ENCODE data around the gene MOCS1. TPM values are rescaled to one million over a fixed set of nuclear protein-coding genes. Genes with fewer than 3 reads are reported as not detected.
A peak's percentile ranks its signal among the peaks of the same experiment; 100 is the strongest.
"Not testable (repeated sequence)": the region's sequence is repeated elsewhere in the genome, so short reads cannot be mapped to it uniquely, and the experiment has no call there.

The MOCS1 gene
- total RNA-seq (2014; rRNA removed; shearing (Covaris generic)), result 16.9 and 22.7 TPM in 2 replicates
- polyA plus RNA-seq (2015; cell fraction: cytosol; rRNA removed), result 17.8 and 17.9 TPM in 2 replicates
- polyA plus RNA-seq (2015; cell fraction: nucleus; rRNA removed), result 18.0 and 19.4 TPM in 2 replicates

DNA sequence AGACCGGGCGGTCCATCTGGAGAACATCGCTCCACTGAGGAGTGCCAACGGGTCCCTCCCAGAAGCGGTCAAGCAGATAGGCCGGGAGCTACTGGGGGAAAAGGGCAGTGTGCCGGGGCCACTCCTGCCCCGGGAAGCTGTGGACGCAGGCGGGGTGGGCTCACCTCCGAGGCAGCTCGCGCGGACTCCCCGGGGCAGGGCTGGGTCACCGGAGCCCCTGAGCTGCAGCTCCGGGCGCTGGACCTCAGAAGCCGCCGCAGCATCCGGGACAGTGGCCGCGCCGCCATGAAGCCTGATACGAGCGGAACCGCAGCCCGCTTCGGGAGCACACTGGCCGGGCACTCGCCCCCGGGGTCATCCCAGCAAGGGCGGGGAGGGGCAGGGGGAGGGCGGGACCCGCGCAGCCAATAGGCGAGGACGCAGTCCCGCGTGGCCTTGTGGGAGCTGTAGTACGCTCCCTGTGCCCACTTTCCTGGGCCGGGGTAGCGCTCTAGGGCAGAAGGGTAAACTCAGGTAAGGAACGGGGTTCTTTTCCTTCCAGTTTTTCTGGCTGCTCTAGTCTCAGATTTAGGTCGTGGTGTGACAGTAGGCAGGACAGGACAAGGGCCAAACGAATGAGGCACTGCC lies at the start of gene MOCS1:
MOCS1 (minus strand) TSS at position 332 of the 627 bp plus-strand sequence; CDS start at position 287, 45 bp downstream.
- peak; percentile 47 for DNase-seq (ENCODE audit: low read depth)

DNA sequence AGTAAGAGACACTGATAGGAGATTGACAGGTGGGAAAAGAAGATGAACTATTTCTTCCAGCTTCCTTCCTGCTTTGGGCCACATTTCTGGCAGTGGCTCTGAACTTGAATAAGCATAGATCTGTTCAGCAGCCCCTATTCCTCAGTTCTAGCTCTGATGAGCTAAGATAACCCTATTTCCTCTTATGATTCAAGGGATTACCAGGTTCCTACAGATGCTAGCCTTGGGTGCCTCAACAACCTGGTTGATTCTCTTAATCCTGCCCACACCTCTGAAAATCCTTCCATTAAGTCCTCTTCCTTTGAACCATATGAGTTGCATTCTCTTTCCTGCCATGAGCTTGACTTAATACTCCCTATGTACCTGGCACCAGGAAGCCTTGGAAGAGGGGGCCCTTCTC lies 49.8 kb upstream of the MOCS1 start:
- no peak for DNase-seq (ENCODE audit: low read depth)

DNA sequence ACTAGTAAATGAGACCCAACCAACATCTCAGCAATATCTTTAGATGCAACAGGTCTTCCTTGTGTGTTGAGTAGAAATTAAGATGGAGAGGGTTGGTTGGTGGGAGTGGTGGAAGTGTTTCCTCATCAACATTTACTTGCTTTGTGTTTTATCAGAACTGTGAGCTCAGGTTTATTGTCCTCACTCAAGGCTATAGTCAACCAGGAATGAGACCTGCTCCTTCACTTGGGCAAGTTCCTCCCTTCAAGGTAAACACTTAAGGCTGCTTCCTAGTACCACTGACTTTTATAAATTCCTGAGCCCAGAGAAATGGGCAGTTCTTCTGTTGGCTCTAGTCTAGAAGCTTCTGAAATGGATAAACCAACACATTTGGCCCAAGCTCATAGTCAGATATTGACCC lies 48.9 kb upstream of the MOCS1 start:
- no peak for DNase-seq (ENCODE audit: low read depth)

DNA sequence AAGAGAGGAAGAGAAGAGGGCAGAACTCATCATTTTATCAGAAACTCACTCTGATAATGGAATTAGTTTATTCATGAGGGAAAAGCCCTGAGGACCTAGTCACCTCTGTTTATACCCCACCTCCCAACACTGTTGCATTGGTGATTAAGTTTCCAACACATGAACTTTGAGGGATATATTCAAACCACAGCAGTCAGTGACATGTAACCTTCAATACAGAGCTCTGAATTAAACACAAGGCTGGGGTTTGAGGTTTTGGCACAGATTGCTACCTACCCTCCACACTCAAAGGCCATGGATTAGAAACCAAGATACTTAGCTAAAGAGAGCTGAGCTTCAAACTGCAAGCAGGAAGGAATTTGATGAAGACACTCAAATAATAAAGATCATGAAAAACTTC lies 48.5 kb upstream of the MOCS1 start:
- DNase-seq (ENCODE audit: low read depth), result no peak

DNA sequence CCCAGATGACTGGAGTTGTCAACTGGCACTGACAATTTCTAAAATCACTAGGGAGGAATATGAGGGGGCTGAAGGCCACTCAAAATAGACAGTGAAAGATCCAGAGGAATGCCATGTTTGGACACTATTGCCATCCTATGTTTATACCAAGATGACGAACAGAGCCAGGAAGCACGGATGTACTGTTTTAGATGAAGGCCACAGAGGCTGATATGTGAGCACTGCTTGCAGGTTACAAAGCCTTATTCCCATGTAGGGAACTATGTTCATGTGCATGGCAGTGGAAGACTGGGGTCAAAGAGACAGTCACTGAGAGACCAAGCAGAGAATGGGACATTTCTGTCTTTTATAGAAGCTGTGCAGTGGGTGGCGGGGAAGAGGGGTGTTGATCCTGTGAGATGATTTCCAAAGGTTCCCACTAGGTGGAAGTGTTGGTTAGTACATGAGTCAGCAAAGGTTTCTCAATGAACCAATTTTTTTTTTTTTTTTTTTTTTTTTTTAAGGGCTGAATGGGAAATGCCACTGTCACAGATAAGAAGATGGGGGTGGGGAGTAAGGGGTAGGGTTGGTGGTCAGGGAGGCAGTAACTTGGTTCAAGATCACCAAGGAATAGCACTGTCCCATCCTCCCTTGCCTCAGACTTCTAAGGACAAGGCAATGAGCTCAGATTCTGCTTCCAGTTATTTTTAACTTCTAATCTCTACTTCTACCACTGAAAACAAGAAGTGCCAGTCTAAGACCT lies 46.7 kb upstream of the MOCS1 start:
- DNase-seq (ENCODE audit: low read depth), result peak; percentile 53

DNA sequence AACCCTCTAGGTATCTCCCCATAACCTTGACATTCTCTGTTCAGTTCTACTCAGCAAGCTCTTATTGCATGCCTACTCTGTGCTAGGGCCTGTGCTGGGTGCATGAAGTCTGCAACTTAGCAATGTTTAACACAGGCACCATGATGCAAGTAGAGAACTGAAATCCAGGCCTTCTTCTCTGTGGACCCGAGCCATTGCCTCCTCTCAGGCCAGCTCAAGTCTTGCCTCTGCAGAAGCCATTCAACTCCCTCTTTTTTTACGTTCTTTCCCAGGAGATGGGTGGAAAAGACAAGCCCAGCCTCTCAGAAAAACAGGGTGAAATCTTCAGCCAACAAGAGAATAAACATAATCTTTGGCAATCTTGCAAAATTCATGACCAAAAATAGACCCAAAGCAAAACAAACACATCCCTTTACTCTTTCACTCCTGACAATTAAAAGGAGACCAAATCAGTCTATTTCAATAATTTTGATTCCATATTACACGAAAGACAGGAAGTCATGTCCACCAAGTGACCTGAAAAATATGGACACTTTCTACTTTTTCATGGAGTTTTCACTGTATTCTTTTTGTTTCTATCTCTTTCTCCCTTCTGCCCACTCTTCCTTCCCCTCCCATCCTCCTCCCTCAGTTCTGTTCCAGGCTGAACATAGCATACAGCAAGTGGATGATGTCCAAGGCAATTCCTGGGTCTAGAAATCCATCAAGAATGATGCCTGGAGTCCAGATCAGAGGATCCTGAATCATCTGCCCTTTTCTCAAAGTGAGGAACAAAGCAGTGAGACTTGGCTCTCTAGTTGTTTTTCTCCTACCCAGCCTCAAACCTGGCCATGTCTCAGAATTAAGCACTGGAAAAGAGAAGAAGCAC lies 45.4 kb upstream of the MOCS1 start:
- no peak for DNase-seq (ENCODE audit: low read depth)

DNA sequence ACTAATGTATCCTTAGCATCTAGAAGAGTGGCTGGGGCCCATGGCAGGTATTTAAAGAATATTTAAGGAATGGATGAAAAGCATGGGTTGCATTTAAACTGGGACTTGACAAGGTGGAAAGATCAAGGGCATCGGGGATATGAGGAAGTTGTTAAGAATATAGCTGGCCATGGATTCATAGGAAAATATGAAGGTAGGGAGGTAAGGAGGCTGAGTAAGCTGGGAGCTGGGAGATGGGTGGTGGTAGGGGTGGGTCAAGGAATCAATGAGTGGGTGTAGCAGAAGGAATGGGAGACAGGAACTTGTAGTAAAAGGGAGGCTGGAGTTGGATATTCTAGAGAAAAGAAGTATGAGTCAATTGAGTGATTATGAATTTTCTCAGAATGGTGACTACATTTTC lies 44.0 kb upstream of the MOCS1 start:
- no peak for DNase-seq (ENCODE audit: low read depth)

DNA sequence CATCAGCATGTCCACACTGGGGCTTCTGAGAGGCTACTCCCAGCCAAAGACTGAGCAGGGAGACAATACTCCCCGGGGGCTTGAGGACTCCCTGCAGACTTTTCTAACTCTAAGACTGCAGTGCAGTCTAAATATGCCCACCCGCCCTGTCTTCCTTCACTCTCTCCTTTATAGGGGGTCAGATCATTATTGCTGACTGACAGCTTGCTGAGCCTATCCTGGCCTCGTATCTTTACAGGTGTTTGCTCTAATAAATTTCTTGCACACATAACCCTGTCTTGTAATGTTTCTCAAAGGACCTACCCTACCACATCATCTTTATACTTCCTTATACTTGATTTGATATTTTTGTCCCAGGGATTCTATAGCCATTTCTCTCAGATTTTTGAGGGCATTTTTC lies 39.4 kb upstream of the MOCS1 start:
- no peak for DNase-seq (ENCODE audit: low read depth)

DNA sequence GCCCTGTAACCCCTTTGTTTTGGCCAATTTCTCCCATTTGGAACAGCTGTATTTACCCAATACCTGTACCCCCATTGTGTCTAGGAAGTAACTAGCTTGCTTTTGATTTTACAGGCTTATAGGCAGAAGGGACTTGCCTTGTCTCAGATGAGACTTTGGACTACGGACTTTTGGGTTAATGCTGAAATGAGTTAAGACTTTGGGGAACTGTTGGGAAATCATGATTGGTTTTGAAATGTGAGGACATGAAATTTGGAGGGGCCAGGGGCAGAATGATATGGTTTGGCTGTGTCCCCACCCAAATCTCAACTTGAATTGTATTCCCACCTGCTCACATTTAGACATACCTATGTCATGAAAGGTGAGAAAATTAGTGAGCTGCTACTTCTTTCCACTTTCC lies 38.5 kb upstream of the MOCS1 start:
- DNase-seq (ENCODE audit: low read depth), result not testable (repeated sequence)

DNA sequence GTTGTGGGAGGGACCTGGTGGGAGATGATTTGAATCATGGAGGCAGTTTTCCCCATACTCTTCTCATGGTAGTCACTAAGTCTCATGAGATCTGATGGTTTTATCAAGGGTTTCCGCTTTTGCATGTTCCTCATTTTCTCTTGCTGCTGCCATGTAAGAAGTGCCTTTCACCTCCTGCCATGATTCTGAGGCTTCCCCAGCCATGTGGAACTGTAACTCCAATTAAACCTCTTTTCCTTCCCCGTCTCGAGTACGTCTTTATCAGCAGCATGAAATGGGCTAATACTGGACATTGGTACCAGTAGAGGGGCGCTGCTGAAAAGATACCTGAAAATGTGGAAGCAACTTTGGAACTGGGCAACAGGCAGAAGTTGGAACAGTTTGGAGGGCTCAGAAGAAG lies 36.9 kb upstream of the MOCS1 start:
- not testable (repeated sequence) for DNase-seq (ENCODE audit: low read depth)

DNA sequence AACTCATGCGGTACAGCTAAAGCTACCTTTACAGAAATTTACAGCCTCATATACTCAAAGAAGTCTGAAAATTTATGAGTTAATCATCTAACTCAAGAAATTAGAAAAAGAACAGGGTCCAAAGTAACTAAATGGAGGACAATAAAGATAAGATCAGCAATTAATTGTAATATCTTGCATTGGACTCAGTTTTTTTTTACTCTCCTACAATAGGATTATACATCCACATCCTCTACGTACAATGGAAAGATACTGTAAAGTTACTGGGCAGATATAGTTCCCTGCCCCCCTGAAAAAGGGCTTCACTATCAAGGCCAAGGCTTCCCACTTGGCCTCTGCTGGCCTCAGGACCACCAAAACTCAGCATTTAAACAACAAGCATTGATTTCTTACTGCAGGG lies 31.5 kb upstream of the MOCS1 start:
- DNase-seq (ENCODE audit: low read depth), result no peak

DNA sequence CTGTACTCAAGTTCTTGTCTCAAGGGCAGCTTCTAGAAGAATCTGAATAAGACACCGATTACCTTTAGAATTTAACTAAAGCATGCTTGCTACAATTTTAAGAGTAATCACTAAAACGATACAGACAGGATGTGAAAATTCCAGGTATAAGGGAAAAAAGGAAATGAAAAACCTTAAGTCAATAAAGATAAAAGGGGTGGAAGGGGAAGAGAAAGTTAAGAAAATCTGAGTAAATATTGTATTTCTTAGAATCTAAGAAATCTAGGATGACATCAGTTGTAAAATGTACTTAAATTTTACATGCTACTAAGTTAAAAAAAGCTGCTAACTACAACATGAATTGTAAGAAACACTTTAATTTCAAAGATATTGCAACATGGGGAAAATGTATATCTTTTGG lies 30.3 kb upstream of the MOCS1 start:
- no peak for DNase-seq (ENCODE audit: low read depth)

DNA sequence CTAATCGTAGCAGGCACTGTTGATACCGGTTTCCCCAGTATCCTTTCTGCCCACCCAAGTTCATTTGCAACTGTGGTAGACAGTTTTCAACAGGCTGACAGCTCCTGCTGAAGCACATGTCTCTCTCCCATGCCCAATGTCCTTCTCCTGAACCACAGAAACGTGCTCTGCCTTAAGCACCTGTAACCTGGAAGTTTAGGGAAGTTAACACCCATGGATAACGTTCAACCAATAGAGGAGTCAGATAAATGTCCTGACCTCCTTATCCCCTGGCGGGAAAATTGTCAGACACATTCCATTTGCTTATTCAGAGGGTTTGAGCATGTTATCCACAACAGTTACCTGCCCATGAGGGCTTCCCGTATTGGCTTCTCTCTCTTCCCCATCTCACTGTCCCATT lies 29.8 kb upstream of the MOCS1 start:
- no peak for DNase-seq (ENCODE audit: low read depth)

DNA sequence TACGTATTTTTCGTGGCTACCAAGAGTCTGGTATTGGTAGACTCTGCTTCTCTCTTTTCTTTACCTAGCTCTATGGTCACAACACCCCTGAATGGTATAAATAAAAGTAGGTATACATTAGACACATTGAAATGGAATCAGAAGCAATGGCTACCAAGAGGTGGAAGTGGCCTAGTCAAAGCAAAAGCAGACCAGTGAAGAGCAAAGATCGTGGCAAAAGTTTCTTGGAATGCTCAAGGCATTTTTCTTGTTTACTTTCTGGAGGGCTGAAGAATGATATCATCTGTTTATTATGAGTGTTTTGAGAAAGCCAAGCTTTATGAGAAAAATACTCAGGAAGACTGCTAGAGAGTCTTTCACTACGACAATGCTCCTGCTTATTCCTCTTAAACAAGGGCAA lies 28.6 kb upstream of the MOCS1 start:
- DNase-seq (ENCODE audit: low read depth), result no peak

DNA sequence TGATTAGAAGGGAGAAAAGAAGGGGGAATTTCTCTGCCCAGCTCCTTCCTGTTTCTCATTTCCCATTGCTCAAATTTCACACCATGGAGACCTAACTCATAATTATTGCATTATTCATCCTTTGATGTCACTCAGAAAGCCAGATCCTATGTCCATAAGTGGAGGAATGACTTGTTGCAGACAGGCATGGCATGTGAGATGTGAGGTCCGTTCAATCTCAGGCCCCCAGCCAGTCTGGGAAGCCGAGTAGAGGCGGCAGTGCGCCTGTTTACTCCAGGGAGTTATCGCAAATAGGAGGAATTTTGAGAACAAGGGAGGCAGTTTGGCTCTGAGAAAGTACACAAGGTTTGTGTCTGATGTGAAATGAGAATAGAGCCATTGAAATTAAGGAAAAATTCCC lies 26.9 kb upstream of the MOCS1 start:
- DNase-seq (ENCODE audit: low read depth), result peak; percentile 55

DNA sequence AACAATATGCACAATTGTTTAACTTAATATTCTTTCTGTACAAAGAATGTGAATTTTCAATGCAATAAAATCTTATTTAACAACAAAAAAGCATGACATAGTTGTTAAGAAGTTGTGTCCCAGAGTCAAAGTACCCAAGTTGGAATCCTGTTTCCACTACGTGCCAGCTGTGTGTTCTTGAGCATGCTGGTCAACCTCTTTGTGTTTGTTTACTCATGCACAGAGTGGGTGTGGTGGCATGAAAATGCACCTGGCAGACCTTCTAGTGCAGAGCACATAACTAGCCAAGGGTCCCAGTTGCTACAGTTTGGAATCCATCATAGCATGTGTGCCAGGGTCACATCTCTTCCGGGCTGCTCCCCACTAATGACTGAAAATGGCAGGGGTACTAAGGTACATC lies 24.7 kb upstream of the MOCS1 start:
- no peak for DNase-seq (ENCODE audit: low read depth)

DNA sequence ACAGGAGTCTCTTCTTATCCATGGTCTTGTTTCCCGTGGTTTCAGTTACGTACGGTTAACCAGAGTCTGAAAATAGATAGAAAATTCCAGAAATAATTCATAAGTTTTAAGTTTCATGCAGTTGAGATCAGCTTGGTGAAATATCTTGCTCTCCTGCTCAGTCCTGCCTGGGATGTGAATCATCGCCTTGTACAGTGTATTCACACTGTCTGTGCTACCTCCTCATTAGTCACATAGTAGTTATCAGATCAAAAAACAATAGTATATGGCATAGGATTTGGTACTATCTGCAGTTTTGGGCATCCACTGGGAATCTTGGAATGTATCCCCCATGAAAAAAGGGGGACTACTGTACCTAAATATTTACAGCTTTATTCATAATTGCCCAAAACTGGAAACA lies 22.7 kb upstream of the MOCS1 start:
- peak; percentile 53 for DNase-seq (ENCODE audit: low read depth)

DNA sequence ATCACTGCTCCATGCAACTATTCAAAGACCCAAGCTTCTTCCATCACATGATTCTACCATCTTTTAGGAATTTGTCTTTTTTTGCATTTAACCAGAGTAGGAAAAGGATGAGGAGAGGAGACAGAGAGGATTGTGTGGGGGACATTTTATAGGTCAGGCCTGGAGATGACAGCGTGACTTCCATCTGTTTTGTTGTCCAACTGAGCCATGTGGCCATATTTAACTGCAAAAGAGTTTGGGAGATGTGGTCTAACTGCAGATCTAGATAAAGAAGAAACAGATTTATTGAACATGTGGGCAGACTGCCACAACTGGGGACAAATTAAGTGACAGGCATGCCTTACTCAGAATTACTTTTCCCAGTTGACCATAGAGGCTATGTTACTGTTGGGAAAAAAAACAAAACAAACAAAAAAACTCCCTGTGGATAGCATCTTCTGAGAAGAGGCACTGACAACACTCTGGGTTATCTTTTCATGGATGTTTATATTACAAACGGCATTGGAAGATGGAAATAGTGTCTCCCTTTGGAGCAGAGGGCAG lies 18.9 kb upstream of the MOCS1 start:
- DNase-seq (ENCODE audit: low read depth), result no peak

DNA sequence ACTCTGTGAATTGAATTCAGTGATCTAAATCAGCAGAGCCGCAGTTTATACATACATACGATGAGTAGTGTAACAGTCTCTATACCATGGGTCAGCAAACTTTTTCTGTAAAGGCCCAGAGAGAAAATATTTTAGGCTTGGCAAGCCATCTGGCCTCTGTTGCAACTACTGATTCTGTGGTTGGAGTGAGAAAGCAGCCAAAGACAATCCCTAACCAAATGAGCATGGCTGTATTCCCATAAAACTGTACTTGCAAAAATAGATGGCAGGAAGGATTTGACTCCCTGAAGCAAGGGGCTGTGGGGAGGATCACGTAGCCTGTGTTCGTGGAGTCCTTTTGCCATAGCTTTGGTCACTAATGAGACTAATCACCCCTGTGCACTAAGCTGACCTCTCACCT lies 17.9 kb upstream of the MOCS1 start:
- DNase-seq (ENCODE audit: low read depth), result no peak

DNA sequence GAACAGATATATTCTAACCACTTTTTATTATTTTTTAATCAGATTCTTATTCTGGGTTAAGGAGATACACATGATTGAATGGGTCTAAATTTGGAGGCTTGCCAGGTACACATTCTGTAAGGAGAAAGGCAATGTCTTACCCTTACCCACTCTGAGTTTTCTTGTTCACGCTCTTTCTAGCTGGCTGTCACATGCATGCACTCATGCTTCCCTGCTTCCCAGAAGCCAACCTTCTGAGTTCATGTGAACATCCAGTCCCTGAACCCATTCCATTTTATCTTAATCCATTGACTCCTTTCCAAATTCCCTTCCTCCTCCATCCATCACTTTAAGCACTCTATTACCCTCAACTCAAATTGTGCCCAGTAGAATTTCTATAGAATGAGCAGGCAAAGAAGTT lies 17.5 kb upstream of the MOCS1 start:
- no peak for DNase-seq (ENCODE audit: low read depth)

DNA sequence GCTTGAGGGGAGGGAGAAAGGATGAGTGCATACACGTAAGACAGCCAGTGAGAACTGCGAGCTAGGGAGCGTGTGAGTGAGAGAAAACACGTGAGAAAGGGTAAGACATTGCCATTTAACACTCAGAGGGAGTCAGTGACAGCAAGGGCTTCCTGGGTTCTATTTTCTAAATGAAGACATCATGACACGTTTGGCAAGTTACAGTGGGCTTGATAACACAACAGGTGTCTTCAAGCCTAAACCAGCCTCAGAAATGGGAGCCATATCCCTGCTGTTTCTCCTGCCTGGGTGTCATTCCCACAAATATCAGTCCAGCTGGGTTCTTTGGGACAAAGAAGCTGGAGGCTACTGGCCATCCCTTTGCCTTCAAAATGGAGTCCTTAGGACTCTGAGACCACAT lies 16.9 kb upstream of the MOCS1 start:
- no peak for DNase-seq (ENCODE audit: low read depth)
